Neuronal stem cell (in vitro differentiated cells): ENCODE results near the gene FHIT.

Source experiments
- DNase-seq: peaks from one replicate; pipeline ENCODE4 v3.0.0-alpha.2; 2013; ENCODE audit warnings: low spot score
- H2AFZ ChIP-seq: one replicate; pipeline ENCODE4 v1.6.1; 2013; ENCODE audit warnings: mild to moderate bottlenecking, low read length, inconsistent platforms
- H2AK5ac ChIP-seq: 2 replicates; pipeline ENCODE4 v1.6.1; 2013; ENCODE audit warnings: low read depth, mild to moderate bottlenecking, inconsistent platforms, low read length, moderate library complexity, mixed read lengths
- H2BK120ac ChIP-seq: 2 replicates; pipeline ENCODE4 v1.6.1; 2013; ENCODE audit warnings: low read depth, mild to moderate bottlenecking, inconsistent platforms, low read length, moderate library complexity, mixed read lengths
- H2BK12ac ChIP-seq: one replicate; pipeline ENCODE4 v1.6.1; 2013; ENCODE audit warnings: low read length, inconsistent platforms
- H2BK15ac ChIP-seq: 2 replicates; pipeline ENCODE4 v1.6.1; 2013; ENCODE audit warnings: mild to moderate bottlenecking, low read length, inconsistent platforms, mixed read lengths
- H2BK5ac ChIP-seq: one replicate; pipeline ENCODE4 v1.6.1; 2013; ENCODE audit warnings: inconsistent platforms, mild to moderate bottlenecking, low read length, moderate library complexity
- H3K14ac ChIP-seq: one replicate; pipeline ENCODE4 v1.6.1; 2013; ENCODE audit warnings: low read length, inconsistent platforms
- H3K18ac ChIP-seq: 2 replicates; pipeline ENCODE4 v1.6.1; 2013; ENCODE audit warnings: low read length, inconsistent platforms
- H3K23ac ChIP-seq: 2 replicates; pipeline ENCODE4 v1.6.1; 2013; ENCODE audit warnings: low read depth, mild to moderate bottlenecking, mixed read lengths, low read length, inconsistent platforms; ENCODE audit not compliant: poor library complexity
- H3K27ac ChIP-seq: replicated peaks from 3 replicates; pipeline ENCODE4 v1.5.1; 2013; ENCODE audit warnings: low read length, inconsistent platforms
- H3K27me3 ChIP-seq, 3 experiments: 2 replicates each; pipeline ENCODE4 v1.6.1; 2013; ENCODE audit warnings: low read length in 3 of 3, mild to moderate bottlenecking in 2 of 3, inconsistent platforms in 1 of 3, low read depth in 1 of 3, mixed read lengths in 1 of 3, moderate library complexity in 1 of 3; ENCODE audit not compliant: control insufficient read depth in 3 of 3, insufficient read depth in 3 of 3
- H3K36me3 ChIP-seq, 2 donors: replicated peaks in 1 of 2; 2 replicates each; pipeline ENCODE4 v1.6.1; 2013; ENCODE audit warnings: low read length in 2 of 2; ENCODE audit not compliant: control insufficient read depth in 2 of 2, insufficient read depth in 2 of 2
- H3K4ac ChIP-seq: 2 replicates; pipeline ENCODE4 v1.6.1; 2013; ENCODE audit warnings: inconsistent platforms, mild to moderate bottlenecking, low read length, moderate library complexity
- H3K4me1 ChIP-seq, 2 donors: 1 replicate in 1 of 2; 2 replicates in 1 of 2; pipeline ENCODE4 v1.6.1; 2013; ENCODE audit warnings: low read length in 2 of 2, low read depth in 1 of 2; ENCODE audit not compliant: control insufficient read depth in 2 of 2, insufficient read depth in 1 of 2
- H3K4me2 ChIP-seq: one replicate; pipeline ENCODE4 v1.6.1; 2013; ENCODE audit warnings: mild to moderate bottlenecking, low read length, inconsistent platforms; ENCODE audit not compliant: insufficient read depth, poor library complexity, severe bottlenecking
- H3K4me3 ChIP-seq, 2 donors: 2 replicates each; pipeline ENCODE4 v1.5.1; 2013; ENCODE audit warnings: low read length in 2 of 2, mild to moderate bottlenecking in 2 of 2, inconsistent platforms in 1 of 2, moderate library complexity in 1 of 2
- H3K79me1 ChIP-seq: one replicate; pipeline ENCODE4 v1.6.1; 2013; ENCODE audit warnings: low read depth, mild to moderate bottlenecking, inconsistent platforms, low read length, moderate library complexity
- H3K9ac ChIP-seq: one replicate; pipeline ENCODE4 v1.6.1; 2013; ENCODE audit warnings: mild to moderate bottlenecking, low read depth, low read length, inconsistent platforms; ENCODE audit not compliant: poor library complexity
- H3K9me3 ChIP-seq, 2 donors: replicated peaks in 1 of 2; 2 replicates each; pipeline versions ENCODE3 to v1.6.1; 2013; ENCODE audit warnings: low read length in 2 of 2, mild to moderate bottlenecking in 2 of 2, inconsistent platforms in 1 of 2, low read depth in 1 of 2, mixed read lengths in 1 of 2, moderate library complexity in 1 of 2; ENCODE audit not compliant: control insufficient read depth in 2 of 2, insufficient read depth in 1 of 2
- H4K8ac ChIP-seq: one replicate; pipeline ENCODE4 v1.6.1; 2013; ENCODE audit warnings: low read depth, mild to moderate bottlenecking, inconsistent platforms, low read length, moderate library complexity
- H4K91ac ChIP-seq: one replicate; pipeline ENCODE4 v1.6.1; 2013; ENCODE audit warnings: low read length, low read depth, mild to moderate bottlenecking, inconsistent platforms; ENCODE audit not compliant: poor library complexity
- WGBS, 2 donors: extraction: QIAGEN DNeasy Blood & Tissue Kit; methylation state at CpG; one replicate each; pipeline ENCODE4 v1.1.7; 2013; ENCODE audit warnings: missing lambda C conversion rate in 2 of 2, mixed read lengths in 1 of 2; ENCODE audit not compliant: insufficient read length in 2 of 2, insufficient replicate concordance in 1 of 2; ENCODE audit errors: extremely low coverage in 2 of 2; 5-methylcytosine and 5-hydroxymethylcytosine counted together

FHIT gene

GRCh38 chr3:60135474-60135873 is 1115.8 kb downstream of the FHIT start:
- no peak for DNase-seq
- Histone ChIP-seq H2AFZ (no peak overlapping the region), H3K4me2 (no peak overlapping the region), H3K23ac (no peak overlapping the region), H3K27me3 (no peaks in the 10 kb centered on the region), H2AK5ac (no peak overlapping the region), H4K91ac (no peak overlapping the region), H3K9ac (no peak overlapping the region), H3K18ac (no peak overlapping the region), H3K14ac (no peak overlapping the region), H3K4me3 (no peak overlapping the region), H2BK12ac (no peak overlapping the region), H3K36me3 (no peaks in the 10 kb centered on the region), H3K79me1 (no peaks in the 10 kb centered on the region), H3K4ac (no peak overlapping the region), H2BK120ac (no peak overlapping the region), H3K4me1 (peaks cover 0 to 2% of the 10 kb centered on the region in 2 donors), H3K9me3 (no peaks in the 10 kb centered on the region), H2BK15ac (no peak overlapping the region), H2BK5ac (no peak overlapping the region), H3K27ac (no peak overlapping the region), H4K8ac (no peak overlapping the region)
- no CpG with 5 or more reads among the region's 2 CpGs for whole genome bisulfite sequencing, 2 donors

- H3K9ac ChIP-seq, result no peak overlapping the region
- H3K4me3 ChIP-seq, result no peak overlapping the region
- H4K91ac ChIP-seq, result no peak overlapping the region
- H3K23ac ChIP-seq, result no peak overlapping the region
- WGBS, 2 donors, result no CpG with 5 or more reads among the region's 2 CpGs
- DNase-seq, result no peak
- no peaks in the 10 kb centered on the region for H3K27me3 ChIP-seq
- no peak overlapping the region for H3K27ac ChIP-seq
- no peak overlapping the region for H2AFZ ChIP-seq
- no peak overlapping the region for H2AK5ac ChIP-seq
- H2BK120ac ChIP-seq, result no peak overlapping the region
- H2BK12ac ChIP-seq, result no peak overlapping the region
- H4K8ac ChIP-seq, result no peak overlapping the region
- peaks cover 0 to 2% of the 10 kb centered on the region in 2 donors for H3K4me1 ChIP-seq
- no peak overlapping the region for H3K4ac ChIP-seq
- no peak overlapping the region for H3K14ac ChIP-seq
- no peaks in the 10 kb centered on the region for H3K36me3 ChIP-seq
- H2BK15ac ChIP-seq, result no peak overlapping the region
- H3K79me1 ChIP-seq, result no peaks in the 10 kb centered on the region
- no peak overlapping the region for H3K18ac ChIP-seq
- no peak overlapping the region for H2BK5ac ChIP-seq
- H3K4me2 ChIP-seq, result no peak overlapping the region
- H3K9me3 ChIP-seq, result no peaks in the 10 kb centered on the region
These were observed 1117.7 kb downstream of the FHIT start for GRCh38 chr3:60133269-60134162.

- Histone ChIP-seq H2AK5ac (no peak overlapping the region), H3K4me1 (no peaks in the 10 kb centered on the region), H2BK120ac (no peak overlapping the region), H3K4me3 (no peak overlapping the region), H3K9me3 (no peaks in the 10 kb centered on the region), H4K8ac (no peak overlapping the region), H3K18ac (no peak overlapping the region), H2BK5ac (no peak overlapping the region), H2BK15ac (no peak overlapping the region), H3K36me3 (no peaks in the 10 kb centered on the region), H3K4ac (no peak overlapping the region), H2AFZ (no peak overlapping the region), H2BK12ac (no peak overlapping the region), H3K9ac (no peak overlapping the region), H3K27ac (no peak overlapping the region), H4K91ac (no peak overlapping the region), H3K23ac (no peak overlapping the region), H3K27me3 (no peaks in the 10 kb centered on the region), H3K79me1 (no peaks in the 10 kb centered on the region), H3K4me2 (no peak overlapping the region), H3K14ac (no peak overlapping the region)
- no peak for DNase-seq
These were observed 1119.6 kb downstream of the FHIT start for GRCh38 chr3:60131618-60132017.

- H3K27me3 ChIP-seq, result no peaks in the 10 kb centered on the region
- H3K4me3 ChIP-seq, result no peak overlapping the region
- H4K91ac ChIP-seq, result no peak overlapping the region
- no peak overlapping the region for H2BK5ac ChIP-seq
- no peak overlapping the region for H3K9ac ChIP-seq
- no peak overlapping the region for H3K23ac ChIP-seq
- H3K27ac ChIP-seq, result no peak overlapping the region
- H2BK120ac ChIP-seq, result no peak overlapping the region
- H3K4me2 ChIP-seq, result no peak overlapping the region
- no peak overlapping the region for H3K18ac ChIP-seq
- H2BK15ac ChIP-seq, result no peak overlapping the region
- H3K9me3 ChIP-seq, result no peaks in the 10 kb centered on the region
- no peak for DNase-seq
- no peak overlapping the region for H2AK5ac ChIP-seq
- no peaks in the 10 kb centered on the region for H3K4me1 ChIP-seq
- no peaks in the 10 kb centered on the region for H3K79me1 ChIP-seq
- H2BK12ac ChIP-seq, result no peak overlapping the region
- no peak overlapping the region for H2AFZ ChIP-seq
- no peak overlapping the region for H3K4ac ChIP-seq
- H3K36me3 ChIP-seq, result no peaks in the 10 kb centered on the region
- no peak overlapping the region for H3K14ac ChIP-seq
- no CpG with 5 or more reads among the region's 6 CpGs for WGBS, 2 donors
- no peak overlapping the region for H4K8ac ChIP-seq
These were observed 1124.5 kb downstream of the FHIT start for GRCh38 chr3:60126511-60127304.
